GM18520 (cell line): ENCODE results near the gene UFC1.
A peak's percentile ranks its signal among the peaks of the same experiment; 100 is the strongest.

ENCODE experiments used
- ATAC-seq: cut with Tn5 transposase; IDR thresholded peaks from one replicate; pipeline ENCODE4 v1.9.1; 2021; ENCODE audit not compliant: unreplicated experiment

Gene UFC1

DNA sequence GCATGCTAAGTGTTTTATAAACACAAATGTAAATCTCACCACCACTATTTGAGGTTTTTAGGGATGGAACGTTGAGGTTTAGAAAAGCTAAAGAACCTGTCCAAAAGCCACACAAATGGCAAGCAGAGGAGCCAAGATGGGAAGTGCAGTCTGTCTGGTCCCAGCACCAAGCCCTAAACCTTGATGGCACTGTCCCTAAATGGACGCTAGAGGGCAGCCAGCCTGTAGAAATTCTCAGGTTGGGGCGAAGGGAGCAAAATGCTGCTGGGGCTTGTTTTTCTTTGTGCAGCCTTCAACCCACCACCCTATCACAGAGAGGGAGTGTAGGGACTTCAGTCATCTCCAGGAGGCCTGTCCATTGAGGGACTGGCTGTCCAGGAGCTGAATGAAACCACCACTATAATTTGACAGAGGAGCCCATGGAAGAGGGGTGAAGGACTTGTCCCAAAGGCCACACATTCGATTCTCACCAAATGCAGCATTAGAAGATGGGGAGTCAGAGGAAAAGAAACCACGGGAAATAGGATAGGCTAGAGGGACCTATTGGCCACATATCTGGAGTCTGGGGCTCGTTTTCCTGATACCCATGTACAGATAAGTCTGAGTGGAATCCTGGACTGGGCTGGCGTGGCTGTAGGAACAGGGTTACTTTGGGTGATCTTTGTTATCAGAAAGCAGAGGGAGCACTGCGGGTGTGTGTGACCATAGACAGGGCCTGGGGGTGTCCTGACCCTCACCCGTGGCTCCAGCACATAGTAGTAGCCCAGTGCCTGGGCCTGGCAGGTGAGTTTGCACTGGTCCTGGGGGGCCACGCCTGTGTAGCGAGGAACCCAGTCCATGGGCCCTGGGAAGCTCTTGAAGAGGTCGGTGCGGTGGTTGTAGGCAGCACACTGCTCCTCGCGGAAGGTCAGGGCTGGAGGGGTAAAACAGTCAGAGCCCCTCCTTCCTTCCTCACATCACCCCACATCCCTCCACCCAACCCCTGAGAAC, 39.0 kb downstream of the UFC1 start:
- ATAC-seq = peak; percentile 46

DNA sequence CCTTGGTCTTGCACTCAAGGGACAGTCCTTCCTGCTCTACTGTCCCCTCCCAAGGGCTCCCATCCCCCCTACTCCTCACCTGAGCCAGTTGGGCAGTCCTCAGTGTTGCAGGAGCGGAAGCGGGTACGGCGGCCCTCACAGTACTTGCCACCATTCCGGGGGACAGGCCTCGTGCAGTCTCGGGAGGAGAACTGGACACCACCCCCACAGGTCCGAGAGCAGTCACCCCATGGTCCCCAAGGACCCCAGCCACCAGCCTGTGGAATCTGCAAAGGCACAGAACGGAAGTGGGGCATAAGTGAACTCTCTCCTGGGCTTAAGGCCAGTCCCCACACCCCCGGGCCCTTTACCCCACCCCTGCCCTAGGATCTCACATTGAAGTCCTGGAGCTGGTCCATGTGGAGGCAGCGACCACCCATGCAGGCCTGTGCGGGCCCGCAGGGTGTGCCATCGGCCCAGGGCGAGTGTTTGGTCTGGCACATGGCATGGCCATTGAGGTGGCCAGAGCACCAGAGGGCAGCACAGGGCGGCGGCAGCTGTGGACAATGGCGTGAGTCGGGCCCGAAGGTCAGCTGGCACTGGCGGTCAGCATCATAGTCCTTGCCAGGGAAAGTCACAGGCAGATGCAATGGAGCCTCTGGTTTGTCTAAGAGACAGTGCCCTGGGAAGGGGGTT, 39.9 kb downstream of the UFC1 start:
- no peak for ATAC-seq

DNA sequence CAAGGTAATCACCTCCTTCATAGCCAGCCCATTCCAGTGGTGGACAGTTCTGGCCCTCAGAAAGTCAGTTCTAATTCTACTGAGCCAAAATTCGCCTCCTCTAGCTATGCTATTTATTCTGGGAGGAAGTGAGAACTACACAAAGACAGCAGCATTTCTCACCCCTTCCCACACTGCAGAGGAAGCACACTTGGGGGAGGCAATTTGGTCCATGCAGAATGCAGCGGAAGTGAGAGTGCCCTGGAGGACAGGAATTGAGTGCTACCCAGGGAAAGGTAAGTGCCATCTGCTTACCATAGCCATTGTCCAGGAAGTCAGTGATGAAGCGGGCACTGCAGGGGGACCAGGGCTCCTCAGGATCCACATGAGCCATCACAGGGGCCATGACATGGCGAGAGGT, 41.4 kb downstream of the UFC1 start:
- no peak for ATAC-seq

DNA sequence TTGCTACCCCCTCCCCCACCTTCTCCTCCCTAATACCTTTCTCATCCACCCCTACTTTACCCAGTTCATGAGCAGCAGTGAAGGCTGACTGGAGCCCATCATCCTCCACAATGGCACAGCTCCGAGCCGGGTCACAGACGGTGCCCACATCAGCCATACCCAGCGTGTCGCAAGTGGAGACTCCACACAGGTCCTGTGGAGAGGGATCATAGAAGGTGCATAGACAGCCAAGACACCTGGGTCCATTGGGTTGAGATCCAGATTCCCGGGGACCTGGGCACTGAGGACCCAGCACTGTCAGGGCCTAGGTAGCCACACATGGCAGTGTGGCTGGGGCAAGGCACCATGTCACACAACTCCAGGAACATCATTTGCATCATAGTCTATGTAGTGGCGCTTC, 42.3 kb downstream of the UFC1 start:
- ATAC-seq = no peak

DNA sequence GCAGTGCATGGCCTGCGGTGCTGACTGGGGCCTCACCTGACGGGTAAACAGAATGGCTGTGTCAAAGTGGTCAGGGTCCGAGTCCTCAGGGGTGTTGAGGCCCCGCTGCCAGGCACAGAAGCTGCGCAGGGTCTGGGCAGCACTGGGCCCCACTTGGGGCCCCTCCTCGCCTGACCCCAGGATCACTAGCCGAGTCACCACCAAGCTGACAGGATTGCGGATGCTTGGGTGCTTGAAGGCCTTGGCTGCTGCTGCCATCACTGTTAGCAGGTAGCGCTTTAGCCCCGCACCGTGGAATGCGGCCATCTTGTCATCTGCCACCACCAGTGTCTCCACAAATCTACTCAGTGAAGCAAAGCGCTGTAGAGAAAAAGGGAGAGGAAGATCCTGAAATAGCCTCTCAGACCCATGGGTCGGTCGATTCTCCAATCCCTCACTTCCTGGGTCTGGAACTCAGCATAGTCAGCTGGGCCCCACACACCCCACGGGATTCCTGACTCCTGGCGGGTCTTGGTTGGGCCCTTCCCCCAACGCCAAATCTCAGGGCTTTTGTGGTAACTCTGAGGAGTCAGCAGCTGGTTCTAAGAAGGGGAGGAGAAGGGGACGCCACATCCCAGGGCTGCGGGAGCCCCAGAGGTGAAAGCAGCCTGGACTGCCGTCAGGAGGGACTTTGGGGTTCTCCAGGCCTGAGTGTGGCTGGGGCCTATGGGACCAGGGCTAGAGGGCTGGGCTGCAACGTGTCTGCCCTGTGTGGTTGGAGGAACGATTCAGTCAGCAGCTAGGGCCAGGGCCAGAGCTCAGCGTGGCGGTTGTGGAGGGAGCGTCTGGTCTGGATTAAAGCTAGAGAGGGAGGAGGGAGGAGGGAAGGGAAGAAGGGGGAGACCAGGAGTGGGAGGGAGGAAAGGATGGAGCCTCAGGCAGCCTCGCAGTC, 43.0 kb downstream of the UFC1 start:
- ATAC-seq = no peak

DNA sequence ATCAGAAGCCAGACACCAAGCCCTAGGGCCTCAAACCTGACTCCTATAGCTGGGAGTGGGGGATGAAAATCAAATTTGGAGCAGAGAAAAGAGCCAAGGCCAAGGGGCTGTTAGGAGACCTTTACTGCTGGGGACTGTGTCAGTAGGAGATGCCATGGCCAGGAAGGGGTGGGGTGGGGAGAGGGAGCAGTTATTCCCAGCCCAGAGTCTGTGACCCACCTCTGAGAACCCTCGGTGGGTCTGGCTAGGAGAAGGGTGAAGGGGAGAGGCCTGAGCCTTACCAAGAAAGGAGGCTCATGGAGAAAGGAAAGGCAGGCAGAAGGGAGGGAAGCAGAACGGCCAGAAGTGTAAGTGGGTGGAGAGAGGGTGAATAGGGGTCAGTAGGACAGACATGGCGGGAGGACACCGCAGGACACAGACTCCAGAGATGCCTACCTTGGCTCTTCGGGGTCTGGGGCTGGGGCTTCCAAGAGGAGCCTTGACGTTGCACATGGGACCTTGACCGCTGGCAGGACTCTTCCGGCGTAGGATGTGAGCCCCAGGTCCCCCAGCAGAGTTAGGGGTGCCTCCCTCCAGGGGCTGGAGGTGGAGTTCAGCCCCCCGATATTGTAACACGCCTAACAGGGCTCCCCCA, 43.9 kb downstream of the UFC1 start:
- ATAC-seq = no peak

DNA sequence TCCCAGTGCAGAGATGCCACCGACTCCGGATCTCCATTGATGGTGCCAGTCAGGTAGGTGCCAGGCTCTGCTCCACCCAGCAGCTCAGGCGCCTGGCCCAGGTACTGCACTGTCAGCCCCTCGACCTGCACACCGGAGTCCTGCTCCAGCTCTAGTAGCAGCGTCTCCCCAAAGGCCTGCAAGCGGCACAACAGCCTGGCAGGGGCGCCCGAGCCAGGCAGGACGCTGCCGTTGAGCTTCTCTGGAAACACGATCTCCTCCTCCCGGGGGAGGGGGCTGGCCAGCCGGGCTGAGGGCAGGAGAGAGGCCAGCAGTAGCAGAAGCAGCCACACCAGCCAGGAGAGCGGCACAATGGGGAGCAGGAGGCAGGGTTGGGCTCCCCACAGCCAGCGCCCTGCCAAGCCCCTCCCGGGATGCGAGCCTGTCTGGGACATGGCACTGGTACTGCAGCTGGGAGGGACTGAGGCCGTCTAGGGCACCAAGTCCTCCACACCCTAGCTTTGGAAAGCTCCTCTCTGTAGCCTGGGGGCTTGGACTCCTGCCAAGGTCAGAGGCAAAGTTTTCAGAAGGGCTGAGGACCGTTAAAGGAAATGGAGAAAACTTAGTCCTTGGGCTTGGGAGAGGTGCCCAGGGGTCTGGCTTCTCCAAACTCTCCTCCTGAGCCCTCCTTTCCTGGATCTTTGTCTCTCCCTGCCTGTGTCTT, 44.6 kb downstream of the UFC1 start:
- no peak for ATAC-seq

DNA sequence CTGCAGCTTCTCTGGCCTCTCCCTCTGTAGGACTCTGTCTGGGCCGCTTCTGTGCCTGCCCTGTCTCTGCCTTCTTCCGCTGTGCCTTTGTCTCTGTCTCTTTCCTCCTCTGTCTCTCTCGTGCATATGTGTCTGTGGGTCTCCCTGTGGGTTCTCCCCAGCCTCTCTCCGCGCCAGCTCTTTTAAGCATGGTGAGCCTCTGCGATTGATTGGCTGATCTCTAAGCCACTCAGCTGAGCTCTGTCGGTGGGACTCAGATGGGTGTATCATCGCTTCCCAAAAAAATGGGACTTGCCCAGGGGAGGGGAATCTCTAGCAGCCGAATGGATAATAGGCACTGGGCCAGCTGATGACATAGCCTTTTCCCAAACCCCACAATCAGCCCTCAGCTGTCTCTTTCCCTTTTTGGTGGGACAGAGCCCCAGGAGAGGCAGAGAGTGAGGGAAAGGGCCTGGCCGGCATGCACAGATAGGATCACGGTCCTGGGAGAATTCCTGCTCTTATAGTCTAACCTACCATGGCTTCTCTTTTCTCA, 45.2 kb downstream of the UFC1 start, which contains the start of gene ADAMTS4:
TSS of gene ADAMTS4 (minus strand) at position 158 of the 535 bp plus-strand sequence. CDS start 427 bp downstream, outside the sequence.
- ATAC-seq = no peak

DNA sequence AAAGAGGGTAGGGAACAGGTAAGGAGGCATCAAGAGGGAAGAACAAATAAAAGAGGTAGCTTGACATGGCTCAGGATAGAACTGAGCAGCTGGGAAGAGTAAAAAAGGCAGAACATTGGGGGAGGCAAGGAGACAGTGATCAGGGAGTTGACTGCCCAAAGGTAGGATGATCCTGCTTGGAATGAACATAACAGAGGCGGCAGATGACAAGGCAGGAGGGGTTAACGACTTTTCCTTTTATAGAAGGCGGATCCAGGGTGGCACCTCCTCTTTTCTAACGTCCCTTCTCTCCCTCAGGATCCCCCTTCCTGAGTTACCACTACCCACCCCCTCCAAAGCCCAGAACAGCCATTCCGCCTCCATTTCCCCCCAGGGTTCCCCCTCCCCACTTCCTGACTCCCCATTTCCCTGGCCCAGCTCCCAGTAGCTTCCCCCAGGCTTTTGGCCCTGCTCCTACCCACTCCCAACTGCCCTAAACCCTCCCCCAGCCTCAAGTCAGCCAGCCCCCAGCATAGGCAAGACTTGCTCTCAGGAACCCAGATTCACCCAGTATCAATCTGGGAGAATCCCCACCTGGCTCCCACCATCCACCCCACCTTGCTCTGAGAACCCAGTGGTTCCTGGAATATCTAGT, 45.8 kb downstream of the UFC1 start:
- ATAC-seq = no peak

DNA sequence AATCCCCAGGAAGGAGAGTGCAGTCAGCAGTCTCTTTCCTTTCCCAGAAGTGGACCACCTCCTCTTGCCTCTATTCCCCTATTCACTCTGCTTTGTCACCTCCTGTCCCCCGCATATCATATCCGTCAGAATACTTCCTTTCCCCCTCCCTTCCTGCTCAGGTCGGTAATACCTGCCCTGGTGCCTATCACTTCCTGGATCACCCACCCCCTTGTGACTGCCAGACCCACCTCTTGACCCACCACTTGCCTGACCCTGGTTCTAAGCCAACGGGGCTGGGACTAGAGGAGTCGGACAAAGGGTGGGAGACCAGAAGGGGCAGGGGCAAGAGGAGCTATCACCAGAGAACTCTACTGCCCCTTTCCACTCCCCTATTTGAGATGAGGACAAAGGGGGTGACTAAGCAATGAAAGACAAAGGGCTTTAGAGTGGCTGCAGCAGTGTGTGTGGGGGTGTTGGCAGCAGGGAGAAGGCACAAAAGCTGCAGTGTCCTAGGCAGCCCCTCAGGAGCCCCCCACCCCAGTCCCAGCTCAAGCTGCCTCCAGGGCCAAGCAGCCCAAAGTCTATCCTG, 46.7 kb downstream of the UFC1 start:
- ATAC-seq = no peak

DNA sequence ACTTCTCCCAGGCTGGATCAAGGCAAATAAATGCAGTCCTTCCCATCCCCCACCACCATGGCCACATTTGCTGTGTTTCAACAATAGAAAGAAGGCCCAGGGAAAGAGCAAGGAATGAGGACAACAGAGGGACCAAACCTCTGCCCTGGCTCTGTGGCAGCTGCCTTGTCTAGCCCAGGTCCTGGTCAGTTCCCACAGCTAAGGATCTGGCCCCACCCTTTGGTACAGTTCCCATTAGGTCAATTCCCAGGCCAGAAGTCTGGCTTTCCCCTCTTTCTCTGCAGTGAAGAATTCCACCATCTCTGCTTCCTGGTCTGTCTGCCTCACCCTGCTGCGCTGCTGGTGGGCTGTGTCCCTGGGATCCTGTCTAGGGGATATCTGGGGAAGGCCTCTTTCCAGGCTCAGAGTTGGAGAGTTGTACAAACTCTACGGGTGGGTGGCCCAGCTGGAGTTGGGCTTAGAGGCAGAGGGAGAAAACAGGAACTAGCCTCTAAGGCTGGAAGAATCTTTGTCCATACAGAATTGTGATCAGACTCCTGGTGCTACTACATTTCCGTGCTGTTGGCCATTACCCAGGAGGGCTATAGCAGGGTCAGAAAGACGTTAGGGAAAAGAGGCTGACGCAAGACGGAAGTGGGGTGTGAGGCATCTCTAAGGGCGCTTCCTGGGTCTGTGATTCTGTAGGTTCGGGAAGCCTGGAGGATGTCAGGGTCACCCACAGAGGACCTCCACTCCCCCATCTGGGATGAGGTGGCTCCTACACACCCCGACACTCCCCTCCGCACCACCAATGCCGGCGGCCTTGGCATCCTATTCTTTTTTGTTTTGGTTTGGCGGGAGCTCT, 47.4 kb downstream of the UFC1 start:
- no peak for ATAC-seq

DNA sequence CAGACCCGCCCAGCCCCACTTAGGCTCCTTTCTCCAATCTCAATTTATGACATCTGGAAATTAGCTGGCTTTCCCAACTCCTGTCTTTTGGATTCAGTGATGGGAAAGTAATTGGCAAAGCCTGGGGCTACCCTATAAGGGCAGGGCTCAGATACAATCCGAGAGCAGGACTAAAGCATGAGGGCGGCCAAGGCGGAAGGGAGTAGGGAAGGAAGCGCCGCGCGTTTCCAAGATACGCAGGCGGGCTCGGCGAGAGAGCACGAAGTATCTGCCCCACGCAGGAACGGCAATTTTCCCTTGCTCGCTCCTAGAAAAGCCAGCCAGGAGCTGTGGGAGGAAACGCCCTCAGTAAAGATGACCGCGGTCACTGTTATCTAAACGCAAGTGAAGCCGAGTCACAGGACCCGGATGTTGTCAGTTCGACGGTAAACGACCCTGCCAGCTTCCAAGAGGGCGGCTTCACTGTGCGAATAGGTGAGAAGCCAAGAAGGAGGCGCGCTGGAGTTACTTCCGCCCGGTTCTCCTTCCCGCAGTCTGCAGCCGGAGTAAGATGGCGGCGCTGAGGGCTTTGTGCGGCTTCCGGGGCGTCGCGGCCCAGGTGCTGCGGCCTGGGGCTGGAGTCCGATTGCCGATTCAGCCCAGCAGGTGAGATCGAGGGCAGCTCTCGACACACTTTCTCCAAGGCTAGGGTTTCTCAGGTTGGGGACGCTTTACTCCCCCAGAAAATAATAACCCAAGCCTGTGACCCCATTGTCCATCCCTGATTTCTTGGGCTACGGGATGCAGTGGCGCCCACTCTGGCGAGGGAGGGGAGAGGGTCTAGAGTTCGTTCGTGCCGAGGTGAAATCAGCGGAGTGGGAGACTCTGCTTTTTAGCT, 48.3 kb downstream of the UFC1 start, which contains the start of gene NDUFS2:
TSS of gene NDUFS2 (plus strand) at position 532 of the 877 bp plus-strand sequence. CDS start at position 551, 19 bp downstream.
- ATAC-seq = peak; percentile 83

DNA sequence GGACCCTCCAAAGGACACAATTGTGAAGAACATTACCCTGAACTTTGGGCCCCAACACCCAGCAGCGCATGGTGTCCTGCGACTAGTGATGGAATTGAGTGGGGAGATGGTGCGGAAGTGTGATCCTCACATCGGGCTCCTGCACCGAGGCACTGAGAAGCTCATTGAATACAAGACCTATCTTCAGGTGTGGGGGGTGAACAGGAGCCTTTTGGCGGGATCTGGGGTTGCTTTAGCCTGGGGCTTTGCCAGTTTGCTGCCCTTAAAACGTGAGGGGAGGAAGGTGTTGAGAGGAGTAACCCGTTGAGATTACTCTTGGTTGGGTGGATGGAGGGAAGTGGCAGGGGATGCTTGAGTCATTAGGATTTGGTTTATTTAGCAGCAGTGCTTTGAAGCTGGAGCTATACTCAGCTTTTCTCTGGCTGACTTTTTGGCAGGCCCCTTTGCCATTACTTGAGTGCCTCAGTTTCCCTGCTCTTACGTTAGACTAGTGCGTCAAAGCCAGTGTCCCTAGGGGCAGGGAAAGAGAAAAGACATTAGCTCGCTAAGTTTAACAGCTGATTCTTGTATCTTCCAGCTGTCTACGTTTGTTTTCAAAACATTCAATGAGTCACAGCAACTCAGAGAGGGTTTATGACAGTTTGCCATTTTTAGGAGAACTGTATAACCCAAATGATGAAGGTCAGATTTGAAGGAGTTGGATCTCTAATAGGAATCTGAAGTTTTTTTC, 52.8 kb downstream of the UFC1 start:
- no peak for ATAC-seq

DNA sequence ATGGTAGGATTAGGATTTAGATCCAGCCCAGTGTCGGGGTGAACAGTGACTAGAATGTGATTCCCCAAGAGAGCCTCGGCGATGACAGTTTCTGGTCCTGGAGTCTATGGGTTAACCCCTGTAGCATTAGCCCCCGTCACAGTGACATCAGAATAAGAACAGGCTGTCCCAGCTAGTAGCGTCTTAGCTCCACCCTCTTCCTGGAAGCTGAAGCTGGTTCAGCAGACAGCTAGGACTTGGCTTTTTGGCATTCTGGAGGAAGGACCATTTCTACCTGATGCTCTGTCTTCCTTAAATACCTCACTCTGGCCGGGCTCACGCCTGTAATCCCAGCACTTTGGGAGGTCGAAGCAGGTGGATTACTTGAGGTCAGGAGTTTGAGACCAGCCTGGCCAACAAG, 53.4 kb downstream of the UFC1 start:
- no peak for ATAC-seq
